AG10803 (cell line): ENCODE results near the gene CBX5.
"Not testable (repeated sequence)": the region's sequence is repeated elsewhere in the genome, so short reads cannot be mapped to it uniquely, and the experiment has no call there.

ENCODE experiments used
- DNase-seq: peaks from one replicate; pipeline ENCODE4 v3.0.0; 2010; ENCODE audit warnings: low read depth
- H3K4me3 ChIP-seq: 2 replicates; pipeline ENCODE4 v1.5.1; 2011; ENCODE audit warnings: mild to moderate bottlenecking, low read length, control low read depth
- TF ChIP-seq, protein P1 (sequence below): conservative IDR thresholded peaks from 2 replicates; pipeline ENCODE4 v1.5.1; 2011; ENCODE audit warnings: mild to moderate bottlenecking, low read length, control low read depth, inconsistent platforms

CBX5 gene

DNA sequence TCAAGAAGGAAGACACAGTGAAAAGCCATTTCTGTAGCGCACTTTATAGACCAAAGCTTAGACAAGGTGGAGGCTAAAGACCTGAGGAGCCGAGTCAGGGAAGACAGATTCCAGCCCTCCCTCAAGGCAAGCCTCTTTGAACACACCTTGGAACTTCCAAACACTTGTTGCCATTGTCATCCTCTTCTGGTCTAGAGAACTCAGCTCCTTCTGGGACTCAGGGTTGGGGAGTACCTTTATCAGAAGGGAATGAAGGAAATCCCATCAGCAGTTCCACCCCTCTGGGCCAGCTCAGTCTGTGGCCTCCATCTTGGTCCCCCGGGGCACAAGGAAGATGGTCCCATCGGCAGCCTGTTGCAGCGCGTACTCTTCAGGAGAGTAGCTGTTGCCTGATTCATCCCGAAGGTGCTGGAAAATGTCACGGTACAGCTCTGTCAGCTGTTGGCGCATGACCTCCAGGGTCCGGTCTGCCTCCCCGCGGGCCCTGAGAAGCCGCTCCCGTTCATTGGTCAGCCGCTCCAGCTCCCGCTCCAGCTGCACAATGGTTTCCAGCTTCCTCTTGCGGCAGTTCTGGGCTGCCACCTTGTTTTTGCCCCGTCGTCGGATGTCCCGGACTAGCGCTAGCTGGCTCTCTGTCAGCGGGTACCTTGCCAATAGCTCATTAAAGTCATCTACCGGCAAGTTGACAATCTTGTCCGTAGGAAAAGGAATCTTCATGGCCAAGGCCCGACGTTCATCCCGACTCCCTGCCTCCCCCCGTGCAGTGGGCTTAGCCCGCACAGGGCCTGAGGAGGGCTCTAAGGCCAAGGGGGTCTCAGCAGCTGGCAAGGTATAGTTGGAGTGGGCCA, 12.4 kb upstream of the CBX5 start:
- DNase-seq, result no peak
- H3K4me3 ChIP-seq, result no peak overlapping the region
- TF ChIP-seq, protein P1, sequence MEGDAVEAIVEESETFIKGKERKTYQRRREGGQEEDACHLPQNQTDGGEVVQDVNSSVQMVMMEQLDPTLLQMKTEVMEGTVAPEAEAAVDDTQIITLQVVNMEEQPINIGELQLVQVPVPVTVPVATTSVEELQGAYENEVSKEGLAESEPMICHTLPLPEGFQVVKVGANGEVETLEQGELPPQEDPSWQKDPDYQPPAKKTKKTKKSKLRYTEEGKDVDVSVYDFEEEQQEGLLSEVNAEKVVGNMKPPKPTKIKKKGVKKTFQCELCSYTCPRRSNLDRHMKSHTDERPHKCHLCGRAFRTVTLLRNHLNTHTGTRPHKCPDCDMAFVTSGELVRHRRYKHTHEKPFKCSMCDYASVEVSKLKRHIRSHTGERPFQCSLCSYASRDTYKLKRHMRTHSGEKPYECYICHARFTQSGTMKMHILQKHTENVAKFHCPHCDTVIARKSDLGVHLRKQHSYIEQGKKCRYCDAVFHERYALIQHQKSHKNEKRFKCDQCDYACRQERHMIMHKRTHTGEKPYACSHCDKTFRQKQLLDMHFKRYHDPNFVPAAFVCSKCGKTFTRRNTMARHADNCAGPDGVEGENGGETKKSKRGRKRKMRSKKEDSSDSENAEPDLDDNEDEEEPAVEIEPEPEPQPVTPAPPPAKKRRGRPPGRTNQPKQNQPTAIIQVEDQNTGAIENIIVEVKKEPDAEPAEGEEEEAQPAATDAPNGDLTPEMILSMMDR, result no peak

DNA sequence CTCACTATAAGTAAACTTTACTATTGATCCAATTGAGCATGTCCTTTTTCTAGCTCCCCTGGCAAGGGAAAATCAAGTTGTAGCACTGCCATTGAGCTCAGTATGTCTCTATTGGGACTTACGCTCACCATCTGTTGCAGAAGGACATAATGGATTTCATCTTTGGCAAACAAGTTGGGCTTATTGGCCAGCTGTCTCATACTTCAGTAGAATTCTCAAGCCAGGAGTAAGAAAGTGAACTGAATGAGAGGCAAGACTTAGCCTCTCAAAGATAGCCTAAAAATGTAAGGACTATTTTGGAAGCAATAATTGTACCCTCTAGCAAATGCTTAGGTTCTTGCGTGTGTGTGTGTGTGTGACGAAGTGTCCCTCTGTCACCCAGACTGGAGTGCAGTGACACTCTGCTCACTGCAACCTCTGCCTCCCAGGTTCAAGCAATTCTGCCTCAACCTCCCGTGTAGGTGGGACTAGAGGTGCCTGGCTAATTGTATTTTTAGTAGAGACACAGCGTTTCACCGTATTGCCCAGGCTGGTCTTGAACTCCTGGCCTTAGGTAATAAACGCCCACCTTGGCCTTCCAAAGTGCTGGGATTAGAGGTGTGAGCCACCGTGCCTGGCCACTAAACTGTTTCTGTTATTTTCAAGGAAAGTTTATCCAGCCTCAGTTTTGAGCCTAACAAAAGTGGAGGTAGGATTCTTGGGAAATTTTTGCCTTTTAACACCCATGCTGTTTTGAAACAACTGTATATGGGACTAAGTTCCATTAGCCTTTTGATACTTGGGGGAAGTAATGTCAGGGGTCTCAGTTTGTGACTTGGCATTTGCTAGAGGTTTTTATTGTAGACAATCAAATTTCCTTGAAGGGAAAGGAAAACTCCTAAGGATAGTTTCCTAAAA, 7.6 kb upstream of the CBX5 start:
- DNase-seq, result peak; percentile 33
- TF ChIP-seq, protein P1, result no peak
- no peak overlapping the region for H3K4me3 ChIP-seq

DNA sequence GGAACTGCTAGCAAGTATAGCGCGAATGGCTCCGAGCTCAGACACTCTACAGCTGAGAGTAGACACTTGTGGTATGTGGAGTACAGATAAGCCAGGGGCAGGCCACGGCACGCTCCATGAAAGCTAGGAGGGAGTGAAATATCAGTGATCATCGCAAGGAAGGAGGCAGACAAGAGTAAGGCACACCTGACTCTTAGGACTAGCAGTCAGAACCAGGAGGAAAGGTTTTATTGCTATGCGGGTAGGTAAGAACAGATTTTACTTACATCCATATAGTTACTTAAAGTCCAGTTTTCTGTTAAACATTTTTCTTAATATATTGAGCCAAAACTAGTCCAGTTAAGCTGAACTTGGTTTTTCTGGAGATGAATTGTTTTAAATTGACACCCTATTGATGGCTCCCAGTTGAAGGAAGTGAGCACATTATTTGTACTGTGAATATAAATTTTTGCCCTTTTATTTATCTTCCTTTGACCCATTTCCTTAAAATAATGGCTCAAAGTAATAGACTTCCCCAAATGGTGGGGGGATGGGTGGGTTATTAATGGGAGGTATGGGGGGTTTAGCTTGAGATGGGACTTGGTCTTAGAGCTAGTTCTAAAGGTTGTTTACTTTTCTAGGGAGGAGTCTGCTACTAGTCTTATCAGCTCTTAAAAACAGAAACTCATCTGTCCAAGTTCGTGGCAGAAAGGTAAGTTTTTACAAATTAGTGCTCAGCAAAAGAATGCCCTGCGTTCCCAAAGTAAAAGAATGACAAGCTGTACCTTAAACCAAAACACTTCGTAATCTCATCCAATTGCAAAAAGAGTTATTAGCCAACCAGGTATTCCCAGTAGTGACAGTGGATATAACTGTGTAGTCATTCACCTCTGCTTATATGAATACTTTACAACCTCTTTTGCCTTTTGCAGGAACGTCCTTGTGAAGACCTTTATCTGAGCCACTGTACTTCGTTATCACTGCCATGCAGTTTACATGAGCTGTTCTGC, 6.4 kb upstream of the CBX5 start:
- no peak overlapping the region for H3K4me3 ChIP-seq
- DNase-seq, result no peak
- TF ChIP-seq, protein P1, result no peak

DNA sequence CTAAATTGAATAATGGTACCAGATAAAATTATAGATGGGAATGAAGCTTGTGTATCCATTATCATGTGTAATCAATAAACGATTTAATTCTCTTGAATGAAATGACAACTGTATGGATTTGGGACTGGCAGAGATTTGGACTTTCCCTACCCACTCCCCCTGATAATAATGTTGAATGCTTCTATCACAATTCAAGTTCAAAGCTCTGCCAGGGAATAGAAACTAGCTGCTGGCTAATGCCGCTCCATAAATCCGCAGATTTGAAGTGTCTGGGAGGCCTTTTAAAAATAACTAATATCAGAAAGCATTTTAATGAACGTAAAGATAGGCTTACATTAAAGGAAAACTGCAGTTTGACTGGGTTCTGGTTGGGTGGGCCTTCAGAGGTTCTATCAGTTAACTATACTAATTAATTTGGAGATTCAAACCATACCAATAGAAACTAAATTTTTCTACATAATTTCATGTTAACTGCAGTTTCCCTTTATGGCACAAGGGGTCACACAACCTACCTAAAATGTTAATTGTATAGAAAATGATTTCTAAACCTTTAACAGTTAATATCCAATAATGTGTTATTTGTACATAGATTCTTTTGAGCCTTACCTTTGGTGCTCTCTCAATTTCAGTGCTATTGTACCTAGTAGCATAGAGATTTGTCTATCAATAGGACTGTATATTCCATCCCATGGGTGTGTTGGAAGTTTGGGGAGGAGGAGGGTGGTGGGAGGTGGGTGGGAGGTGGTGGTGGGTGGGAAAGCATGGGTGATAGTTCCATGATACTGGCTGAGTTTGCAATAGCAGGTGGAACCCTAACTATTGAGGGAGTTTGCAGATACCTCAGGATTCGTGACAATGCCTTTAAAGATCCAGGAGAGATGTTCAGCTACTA, 5.5 kb upstream of the CBX5 start:
- TF ChIP-seq, protein P1, result peak; percentile 54
- no peak for DNase-seq
- no peak overlapping the region for H3K4me3 ChIP-seq

DNA sequence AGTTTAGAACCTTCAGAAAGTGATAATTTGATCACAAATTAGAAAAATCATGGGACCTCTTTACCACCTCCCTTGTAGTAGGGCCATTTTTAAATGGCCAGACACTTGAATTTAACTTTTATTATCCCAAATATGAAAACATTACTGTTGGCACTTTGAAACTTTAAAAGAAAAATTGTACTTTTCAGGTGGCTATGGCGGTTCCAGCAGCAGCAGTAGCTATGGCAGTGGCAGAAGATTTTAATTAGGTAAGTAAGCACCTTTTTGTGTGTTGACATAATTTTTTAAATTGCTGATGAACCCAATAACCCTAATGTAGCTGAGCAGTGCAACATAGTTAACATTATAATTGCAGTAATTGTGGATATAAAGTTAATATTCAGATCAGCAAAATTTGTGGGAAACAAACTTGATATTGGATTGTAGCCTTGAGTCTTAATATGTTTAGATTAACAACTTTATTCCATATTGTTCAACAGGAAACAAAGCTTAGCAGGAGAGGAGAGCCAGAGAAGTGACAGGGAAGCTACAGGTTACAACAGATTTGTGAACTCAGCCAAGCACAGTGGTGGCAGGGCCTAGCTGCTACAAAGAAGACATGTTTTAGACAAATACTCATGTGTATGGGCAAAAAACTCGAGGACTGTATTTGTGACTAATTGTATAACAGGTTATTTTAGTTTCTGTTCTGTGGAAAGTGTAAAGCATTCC, 4.3 kb upstream of the CBX5 start:
- DNase-seq, result not testable (repeated sequence)
- H3K4me3 ChIP-seq, result peak overlapping the region; percentile 96

DNA sequence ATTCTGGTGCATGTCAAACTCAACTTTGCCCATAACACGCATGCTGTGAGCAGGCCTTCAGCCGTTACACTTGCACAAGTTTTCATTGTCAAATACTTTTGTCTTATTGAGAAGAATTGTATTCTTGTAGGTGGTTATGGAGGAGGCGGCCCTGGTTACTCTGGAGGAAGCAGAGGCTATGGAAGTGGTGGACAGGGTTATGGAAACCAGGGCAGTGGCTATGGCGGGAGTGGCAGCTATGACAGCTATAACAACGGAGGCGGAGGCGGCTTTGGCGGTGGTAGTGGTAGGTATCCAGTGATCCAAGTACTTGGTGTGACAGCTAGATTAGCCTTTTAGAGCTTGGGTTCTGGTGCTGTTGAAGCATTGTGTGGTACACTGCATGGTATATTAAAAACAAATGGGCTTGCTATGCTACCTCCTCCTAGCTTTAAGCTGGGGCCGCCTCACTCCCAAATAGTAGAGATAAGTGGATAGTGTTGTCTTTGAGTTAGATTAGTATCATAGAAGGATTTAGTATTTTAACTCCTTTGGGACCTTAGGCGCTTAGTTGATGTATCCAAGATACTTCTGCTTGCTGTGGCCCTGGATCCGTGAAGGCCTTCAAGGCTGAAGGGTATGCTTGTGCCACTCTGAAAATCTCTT, 3.1 kb upstream of the CBX5 start:
- no peak for DNase-seq
- TF ChIP-seq, protein P1, result no peak
- peak overlapping the region; percentile 96 for H3K4me3 ChIP-seq

DNA sequence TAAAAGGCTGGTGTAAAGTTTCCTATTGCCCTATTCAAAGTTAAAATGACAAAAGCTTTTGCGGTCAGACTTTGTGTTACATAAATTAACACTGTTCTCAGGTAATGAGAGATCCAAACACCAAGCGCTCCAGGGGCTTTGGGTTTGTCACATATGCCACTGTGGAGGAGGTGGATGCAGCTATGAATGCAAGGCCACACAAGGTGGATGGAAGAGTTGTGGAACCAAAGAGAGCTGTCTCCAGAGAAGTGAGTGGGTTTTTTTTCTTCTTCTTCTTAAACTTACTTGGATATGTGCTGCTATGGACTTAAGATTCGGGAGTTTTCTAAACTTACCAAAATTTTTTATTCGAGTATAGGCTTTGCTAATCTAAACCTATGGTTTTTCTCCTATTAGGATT, 1.8 kb upstream of the CBX5 start:
- not testable (repeated sequence) for DNase-seq

DNA sequence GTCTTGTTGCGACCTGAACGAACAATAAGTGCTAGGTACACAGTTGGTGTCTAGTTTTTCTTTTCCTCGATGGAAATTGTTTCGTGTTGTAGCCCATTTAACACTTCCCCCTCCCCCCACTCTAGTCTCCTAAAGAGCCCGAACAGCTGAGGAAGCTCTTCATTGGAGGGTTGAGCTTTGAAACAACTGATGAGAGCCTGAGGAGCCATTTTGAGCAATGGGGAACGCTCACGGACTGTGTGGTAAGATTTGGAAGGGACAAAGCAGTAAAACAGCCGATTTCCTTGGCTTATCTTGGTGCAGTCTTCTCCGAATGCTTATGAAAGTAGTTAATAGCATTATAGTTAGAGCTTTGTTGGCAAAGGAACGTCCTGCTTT, 1.3 kb upstream of the CBX5 start:
- DNase-seq, result not testable (repeated sequence)
- H3K4me3 ChIP-seq, result peak overlapping the region; percentile 96

More for the DNA sequence above, 1.8 kb upstream of the CBX5 start:
- H3K4me3 ChIP-seq, result peak overlapping the region; percentile 96
